CD1c-positive myeloid dendritic cell (primary cell): ENCODE measurements around the gene UGGT1.
"Not testable (repeated sequence)": the region's sequence is repeated elsewhere in the genome, so short reads cannot be mapped to it uniquely, and the experiment has no call there.

Experiments used
- DNase-seq: peaks from one replicate; pipeline ENCODE4 v3.0.0-alpha.2; 2016; ENCODE audit errors: extremely low spot score

Gene UGGT1

DNA sequence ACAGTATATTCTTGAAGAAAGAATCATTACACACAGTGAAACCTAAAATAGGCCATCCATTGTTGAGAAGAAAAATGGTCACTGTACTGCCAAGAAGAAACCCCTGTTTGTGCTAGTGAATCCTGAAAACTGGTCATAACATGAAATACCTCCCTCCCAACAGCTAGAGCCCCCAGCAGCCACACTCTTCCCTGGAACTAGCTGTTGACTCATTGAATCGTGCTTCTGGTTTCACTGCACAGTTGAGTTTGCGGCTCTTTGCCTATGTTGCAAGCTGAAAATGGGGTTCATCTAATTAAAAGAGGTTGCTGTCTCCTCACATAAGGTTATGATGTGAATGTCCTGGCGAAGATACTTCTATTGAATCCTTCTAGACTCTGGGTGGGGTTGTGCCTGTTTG lies 86.3 kb downstream of the UGGT1 start:
- no peak for DNase-seq

DNA sequence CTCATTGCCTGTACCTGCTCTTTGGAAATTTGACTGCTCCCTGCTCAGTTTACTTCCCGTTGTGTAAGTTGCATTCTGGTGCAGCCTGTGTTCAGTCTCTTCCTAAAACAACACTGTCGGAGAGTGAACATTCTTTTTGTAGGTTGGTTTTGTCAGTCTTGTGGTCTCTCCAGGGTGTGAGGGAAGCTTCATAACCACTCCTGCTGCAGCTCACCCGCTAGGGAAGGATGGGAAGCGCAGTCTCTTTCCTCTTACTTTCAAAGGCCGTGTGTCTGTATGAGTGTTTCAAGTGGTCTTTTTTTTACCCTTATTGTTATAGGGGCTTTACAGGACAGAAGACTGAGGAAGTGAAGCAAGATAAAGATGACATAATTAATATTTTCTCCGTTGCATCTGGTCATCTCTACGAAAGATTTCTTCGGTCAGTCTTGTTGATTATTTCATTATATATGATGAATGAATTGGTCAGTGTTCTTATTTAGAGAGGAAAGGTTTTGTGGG lies 87.2 kb downstream of the UGGT1 start:
- no peak for DNase-seq

DNA sequence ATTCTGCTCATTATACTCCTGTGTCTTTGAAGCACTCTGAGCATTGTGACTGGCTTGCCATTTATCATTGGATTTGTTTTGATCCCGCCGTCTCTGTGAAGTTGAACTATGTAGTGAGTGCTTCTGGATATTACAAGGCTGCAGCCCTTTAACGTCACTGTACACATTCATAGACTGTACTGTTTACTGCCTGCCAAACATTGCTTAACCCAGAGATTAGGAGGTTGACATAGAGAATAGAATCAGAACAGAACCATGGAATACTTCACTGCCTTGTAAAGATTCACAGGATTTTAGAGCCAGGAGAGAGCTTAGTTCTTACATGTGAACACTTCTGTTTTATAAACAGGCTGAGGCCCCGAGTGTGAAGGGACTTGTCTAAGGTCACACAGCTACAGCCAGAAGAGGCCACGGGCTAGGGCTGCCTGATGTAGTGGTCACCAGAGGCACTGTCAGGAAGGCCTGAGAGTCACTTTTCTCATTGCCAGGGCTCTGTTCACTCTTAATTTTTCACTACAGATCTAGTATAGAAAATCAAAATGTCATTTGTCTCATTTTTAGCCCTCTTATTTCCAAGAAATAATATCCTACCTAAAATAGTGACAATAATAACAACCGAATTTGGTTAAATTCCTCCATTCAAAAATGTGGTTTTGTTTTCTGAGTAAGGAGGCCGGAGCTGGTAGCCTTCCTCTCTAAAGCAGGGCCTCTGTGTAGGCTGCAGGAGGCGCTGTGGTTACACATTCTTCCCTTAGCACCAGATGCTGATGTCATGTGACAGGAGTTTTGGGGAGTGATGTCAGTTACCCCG lies 87.9 kb downstream of the UGGT1 start:
- peak; percentile 63 for DNase-seq

DNA sequence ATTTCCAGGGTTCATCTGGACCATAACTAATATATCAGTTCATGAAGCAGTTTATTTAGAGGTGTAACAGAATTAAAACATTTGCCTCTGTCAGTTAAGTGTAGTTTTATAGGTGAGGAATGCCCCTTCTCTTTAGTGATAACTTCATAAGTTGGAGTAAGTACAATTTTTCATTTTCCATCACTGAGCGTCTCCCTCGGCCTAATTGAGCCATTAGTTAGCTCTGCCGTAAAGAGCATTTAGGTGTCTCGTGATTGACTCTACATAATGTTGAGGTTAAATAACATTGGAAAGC lies 88.4 kb downstream of the UGGT1 start:
- no peak for DNase-seq

DNA sequence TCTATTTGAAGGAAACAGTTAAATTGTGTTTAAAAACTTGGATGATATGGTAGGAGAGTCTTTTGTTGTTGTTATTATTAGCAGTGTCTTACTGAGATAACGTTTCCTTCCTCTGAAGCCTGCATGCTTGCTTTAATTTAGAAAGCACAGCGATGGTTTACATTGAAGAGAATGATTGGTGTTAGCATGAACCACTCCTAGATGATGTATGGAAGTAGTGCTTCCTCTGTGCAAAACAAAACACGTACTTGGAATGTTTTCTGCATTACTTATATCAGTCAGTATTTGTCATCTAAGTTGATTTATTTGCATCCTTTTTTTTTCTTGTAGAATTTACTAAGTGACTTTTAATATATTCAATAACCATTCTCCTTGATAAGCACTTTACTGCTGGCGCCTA lies 89.0 kb downstream of the UGGT1 start:
- no peak for DNase-seq

DNA sequence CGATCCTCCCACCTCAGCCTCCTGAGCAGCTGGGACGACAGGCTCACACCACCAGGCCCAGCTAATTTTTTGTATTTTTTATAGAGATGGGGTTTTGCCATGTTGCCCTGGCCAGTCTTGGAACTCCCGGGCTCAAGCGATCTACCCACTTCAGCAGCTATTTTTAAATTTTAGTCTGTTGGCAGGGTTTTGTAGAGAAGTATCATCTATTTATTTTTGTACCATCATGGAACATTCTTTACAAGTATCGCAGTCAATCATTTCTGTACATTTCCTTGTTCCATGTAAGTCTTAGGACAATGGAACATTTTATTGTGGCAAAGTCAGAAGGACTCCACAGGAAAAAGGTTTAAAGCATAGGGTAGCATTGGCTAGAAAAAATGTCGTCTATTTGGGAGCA lies 94.6 kb downstream of the UGGT1 start:
- DNase-seq: no peak

DNA sequence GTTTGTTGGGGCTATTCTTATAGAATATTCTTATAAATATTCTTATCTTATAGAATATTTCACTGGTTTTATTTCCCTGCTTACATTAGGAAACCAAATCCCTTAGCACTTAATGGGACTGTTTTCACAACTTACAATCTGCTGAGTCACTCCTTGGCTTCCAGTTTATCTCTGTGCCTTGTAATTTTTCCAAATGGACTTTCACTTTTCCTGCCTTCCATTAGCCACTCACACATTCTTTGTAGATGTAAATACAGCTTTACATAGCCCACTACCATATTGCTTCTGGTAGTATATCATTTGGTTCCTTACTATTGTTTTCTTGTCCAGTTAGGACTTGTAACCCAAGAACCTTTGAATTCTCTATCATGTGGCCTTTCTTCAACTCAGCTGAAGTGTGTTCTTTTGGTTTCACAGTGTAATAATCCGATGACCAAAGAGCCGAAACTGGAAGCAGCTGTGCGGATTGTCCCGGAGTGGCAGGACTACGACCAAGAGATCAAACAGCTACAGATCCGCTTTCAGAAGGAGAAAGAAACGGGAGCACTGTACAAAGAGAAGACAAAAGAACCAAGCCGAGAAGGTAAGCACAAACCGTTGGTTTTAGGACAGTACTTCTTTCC lies 96.1 kb downstream of the UGGT1 start:
- DNase-seq: no peak

DNA sequence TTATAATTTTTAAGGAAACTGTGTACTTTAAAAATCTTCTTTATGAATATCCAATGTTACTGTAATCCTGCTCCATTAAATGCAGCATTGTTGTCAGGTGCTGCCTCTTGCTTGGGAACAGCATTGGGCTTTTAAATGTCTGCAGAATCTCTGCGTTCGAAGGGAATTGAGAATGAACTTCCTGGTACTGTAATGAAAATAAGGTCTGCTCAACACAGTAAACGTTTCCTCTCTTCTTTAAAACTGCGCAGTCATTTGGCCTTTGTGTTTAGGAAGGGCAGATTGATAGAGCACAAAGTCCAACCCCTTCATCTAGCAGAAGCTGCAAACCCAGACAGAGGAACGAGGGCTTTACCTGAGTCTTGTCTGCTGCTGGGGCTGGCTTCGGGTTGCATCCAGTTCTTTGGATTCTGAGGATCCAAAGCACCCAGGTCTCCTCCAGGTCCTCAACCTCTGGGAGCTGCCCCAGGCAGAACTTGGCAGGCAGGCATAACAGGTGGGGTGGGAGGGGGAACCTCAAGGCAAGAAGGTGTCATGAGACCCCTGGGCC lies 104.5 kb downstream of the UGGT1 start:
- peak; percentile 10 for DNase-seq

DNA sequence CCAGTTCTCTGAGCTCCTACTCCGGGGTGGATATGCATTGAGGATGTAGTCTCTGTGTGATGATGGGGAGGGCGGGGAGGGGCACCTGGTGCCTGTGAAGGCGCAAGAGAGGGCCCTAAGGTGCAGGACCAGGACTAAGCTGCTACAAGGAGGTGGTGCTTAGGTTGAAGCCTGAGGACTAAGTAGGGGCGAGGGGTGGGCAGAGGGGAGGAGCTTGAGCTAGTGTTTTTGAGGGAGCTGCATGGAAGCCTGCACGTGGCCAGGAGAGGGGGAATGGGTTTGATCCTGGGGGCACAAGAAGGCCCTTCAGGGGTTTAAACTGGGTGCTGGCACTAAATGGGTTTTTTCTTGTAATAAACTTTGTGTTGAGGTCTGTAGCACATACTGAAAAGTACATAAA lies 105.0 kb downstream of the UGGT1 start:
- no peak for DNase-seq

DNA sequence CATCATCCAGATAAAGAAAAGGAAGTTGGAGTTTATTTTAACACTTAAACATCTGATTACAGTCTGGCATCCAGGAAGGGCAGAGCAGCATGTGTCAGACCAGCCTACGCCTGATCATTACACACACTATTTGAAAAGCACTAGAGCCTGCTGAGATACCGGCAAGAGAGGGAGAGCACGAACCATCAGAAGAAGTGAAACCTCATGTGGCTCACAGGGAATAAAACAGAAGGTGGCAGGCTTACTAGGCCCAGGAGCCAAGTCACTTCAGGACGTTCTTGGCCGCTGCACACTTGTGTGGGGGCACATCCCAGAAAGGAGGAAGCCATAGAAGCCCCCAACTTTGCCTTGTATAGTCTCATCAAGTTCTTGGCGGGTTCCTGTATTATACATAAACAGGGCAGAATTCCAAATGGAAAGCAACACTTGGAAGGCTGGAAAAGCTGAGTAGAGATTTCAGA lies 105.5 kb downstream of the UGGT1 start:
- DNase-seq: peak; percentile 30

DNA sequence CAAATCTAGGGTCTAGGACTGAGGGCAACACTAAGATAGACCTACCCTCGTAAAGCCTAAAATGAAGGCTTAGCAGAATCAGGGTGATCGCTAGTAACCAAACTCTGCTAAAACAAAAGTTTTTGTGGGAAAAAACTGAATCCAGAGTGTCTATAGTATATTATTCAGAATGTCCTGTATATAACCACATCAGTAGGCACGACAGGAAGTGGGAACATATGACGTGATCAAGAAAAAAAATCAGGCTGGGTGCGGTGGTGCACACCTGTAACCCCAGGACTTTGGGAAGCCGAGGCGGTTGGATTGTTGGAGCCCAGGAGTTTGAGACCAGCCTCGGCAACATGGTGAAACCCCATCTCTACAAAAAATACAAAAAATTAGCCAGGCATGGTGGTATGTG lies 106.1 kb downstream of the UGGT1 start:
- DNase-seq: no peak

DNA sequence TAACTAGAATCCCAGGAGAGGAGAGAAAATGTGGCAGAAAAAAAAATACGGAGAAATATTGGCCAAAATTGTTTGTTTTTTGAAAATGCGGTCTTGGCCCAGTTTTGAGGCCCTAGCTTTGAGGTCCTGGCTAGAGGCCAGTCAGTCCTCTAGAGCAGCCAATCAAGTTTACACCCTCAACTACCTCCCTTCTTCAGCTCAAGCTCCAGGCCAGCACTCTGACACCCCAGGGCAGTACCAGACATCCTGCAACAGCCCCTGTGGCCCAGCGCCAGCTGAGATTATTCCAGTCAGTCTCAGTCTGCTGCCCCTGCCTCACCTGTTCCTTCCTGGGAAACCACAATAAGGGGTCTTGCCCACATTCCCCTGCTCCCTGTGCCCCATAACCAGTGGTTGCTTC lies 107.7 kb downstream of the UGGT1 start:
- DNase-seq: no peak

DNA sequence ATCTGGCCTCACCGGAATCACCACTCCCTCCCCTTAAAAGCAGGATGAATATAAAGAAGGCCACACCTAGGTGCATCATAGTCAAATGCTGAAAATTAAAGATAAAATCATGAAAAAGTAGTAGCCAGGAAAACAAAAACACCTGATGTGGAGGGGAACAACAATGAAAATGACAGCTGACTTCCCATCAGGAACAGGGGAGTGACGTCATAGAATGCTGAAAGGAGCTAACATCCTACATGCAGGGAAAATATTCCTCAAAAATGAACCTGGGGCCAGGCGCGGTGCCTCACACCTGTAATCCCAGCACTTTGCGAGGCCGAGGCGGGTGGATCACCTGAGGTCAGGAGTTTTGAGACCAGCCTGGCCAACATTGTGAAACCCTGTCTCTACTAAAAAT lies 108.1 kb downstream of the UGGT1 start:
- no peak for DNase-seq

DNA sequence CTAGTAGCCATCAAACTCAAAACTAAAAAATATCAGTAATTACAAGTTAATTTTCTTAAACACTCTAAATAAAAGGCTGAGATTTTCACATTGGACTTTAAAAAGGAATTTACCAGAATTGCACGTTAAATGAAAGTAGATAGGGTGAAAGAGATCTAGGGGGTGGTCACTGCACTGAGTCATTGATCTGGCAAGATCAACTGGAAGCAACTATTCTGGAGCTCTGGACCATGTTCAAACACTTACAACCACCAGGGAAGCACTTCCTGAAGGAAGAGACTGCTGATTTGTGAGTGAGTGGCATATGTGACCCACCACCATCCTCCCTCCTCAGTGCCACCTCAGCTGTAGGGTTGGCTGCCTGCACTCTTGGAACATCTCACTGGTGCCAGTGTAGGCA lies 111.8 kb downstream of the UGGT1 start:
- no peak for DNase-seq

DNA sequence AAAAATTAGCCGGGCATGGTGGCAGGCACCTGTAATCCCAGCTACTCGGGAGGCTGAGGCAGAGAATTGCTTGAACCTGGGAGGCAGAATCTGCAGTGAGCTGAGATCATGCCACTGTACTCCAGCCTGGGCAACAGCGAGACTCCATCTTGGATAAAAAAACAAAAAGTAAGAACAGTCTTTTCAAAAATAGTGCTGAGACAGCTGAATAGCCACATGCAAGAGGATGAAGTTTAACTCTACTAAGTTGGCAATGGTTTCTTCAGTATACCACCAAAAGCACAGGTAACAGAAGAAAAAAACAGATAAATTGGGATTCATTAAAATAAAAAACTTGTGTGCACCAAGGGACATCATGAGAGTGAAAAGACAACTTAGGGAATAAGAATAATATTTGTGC lies 115.2 kb downstream of the UGGT1 start:
- no peak for DNase-seq

DNA sequence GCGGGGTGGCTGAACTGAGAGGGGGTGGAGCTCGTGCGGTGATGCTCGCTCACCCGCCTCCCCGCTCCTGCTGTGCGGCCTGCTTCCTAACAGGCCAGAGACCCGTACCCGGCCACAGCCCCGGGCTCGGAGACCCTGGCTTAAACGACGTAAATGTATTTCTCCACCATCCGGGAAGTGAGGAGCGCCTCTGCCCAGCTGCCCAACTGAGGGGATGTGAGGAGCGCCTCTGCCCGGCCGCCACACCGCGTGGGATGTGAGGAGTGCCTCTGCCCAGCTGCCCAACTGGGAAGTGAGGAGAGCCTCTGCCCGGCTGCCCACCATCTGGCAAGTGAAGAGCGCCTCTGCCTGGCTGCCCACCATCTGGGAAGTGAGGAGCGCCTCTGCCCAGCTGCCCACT lies 117.0 kb downstream of the UGGT1 start:
- no peak for DNase-seq

DNA sequence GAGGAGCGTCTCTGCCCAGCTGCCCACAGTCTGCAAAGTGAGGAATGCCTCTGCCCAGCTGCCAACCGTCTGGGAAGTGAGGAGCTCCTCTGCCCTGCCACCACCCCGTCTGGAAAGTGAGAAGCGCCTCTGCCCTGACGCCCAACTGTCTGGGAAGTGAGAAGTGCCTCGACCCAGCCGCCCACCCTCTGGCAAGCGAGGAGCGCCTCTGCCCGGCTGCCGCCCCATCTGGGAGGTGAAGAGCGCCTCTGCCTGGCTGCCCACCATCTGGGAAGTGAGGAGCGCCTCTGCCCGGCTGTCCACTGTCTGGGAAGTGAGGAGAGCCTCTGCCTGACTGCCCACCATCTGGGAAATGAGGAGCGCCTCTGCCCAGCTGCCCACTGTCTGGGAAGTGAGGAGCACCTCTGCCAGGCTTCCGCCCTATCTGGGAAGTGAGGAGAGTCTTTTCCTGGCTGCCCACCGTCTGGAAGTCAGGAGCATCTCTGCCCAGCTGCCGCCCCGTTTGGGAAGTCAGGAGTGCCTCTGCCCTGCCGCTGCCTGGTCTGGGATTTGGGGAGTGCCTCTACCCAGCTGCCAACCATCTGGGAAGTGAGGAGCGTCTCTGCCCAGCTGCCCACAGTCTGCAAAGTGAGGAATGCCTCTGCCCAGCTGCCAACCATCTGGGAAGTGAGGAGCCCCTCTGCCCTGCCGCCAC lies 117.8 kb downstream of the UGGT1 start:
- not testable (repeated sequence) for DNase-seq

DNA sequence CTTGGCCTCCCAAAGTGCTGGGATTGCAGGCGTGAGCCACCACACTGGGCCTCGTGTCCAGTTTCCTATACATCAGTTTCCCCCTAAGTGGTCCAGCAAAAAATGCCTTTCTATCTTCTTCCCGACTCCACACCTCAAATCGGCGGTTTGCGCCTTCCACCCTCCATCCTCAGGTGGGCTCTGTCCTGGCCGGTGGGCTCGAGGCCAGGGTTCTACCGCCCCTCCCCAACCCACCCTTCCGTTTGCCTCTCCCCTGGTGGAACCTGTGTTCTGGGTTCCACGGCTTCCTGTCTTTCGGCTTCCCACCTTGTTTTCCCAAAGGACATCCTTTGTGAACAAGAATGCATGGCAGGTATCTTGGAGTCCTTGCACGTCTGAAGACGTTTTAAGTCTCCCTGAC lies 123.3 kb downstream of the UGGT1 start:
- DNase-seq: no peak

DNA sequence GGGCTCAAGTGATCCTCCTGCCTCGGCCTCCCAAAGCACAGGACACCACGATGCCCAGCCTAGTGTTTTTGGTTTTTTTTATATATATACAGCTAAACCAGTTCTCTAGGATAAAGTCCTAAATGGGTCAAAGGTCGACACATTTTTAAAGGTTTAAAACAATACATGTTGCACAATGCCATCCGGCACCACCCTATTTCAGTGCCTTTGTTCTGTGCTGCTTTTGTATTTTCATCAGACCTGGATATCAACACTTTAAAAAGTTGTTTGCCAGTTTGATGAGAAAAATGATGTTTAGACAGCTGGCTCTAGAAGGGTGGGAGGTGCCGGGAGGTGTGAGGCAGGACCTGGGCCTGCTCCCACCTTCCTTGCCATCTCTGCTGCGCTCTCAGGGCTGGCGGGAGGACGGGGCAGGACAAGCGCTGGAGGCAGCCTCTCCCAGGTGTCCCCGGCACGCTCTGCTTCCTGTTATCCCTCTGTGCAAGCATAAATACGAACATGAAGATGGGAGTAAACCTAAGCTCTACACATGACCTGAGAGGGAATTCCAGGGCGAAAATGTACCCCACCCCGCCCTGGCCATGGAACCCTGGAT lies 124.0 kb downstream of the UGGT1 start:
- DNase-seq: no peak

DNA sequence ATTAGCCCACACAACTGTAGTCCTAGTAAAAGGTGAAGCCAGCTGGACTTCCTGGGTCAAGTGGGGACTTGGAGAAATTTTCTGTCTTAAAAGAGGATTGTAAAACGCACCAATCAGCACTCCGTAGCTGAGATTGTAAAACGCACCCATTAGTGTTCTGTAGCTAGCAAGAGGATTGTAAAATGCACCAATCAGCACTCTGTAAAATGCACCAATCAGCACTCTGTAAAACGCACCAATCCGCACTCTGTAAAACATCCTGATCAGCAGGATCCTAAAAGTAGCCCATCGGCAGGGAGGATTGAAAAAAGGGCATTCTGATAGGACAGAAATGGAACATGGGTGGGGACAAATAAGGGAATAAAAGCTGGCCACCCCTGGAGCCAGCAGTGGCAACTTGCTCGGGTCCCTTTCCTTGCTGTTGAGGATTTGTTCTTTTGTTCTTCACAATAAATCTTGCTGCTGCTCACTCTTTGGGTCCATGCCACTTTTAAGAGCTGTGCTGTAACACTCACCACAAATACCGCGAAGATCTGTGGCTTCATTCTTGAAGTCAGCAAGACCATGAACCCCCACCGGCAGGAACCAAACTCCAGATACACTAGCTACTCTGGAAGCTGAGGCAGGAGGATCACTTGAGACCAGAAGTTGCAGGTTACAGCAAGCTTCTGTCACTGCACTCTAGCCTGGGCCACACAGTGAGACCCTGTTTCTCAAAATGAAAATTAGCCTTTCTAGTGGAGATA lies 125.1 kb downstream of the UGGT1 start:
- no peak for DNase-seq

DNA sequence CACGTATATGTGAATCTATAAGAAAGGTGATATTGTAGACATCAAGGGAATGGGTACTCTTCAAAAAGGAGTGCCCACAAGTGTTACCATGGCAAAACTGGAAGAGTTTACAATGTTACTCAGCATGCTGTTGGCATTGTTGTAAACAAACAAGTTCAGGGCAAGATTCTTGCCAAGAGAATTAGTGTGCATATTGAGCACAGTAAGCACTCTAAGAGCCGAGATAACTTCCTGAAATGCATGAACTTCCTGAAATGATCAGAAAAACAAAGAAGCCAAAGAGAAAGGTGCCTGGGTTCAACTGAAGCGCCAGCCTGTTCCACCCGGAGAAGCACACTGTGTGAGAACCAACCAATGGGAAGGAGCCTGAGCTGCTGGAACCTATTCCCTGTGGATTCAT lies 126.7 kb downstream of the UGGT1 start:
- peak; percentile 42 for DNase-seq

DNA sequence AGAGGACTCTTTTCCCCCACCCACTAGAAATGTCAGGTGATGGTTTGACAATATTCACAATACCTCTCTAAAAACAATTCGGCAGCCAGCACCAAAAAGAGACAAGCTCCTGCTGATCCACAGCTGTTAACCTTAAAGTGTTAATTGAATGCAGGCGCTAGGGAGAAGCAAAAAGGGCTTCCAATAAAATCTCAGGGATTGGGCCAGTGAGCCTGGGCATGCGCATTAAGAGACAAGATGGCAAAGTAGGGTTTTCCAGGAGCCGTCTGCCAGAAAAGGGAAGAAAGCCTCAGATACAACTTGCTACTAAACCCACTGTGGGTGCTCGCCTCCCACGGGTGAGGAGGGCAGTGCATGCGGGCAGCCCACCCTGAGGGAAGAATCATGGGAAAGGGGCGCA lies 128.9 kb downstream of the UGGT1 start:
- DNase-seq: no peak
